Astrocyte (in vitro differentiated cells and primary cell): ENCODE measurements around the gene HDAC6. TPM values are rescaled to one million over a fixed set of nuclear protein-coding genes. Genes with fewer than 3 reads are reported as not detected.
"Not testable (repeated sequence)": the region's sequence is repeated elsewhere in the genome, so short reads cannot be mapped to it uniquely, and the experiment has no call there.

Experiments used
- DNase-seq: peaks from one replicate; pipeline ENCODE4 v3.0.0-alpha.2; 2010; ENCODE audit warnings: low read depth
- FAIRE-seq: peaks from 2 replicates; lab custom pipeline; 2011; peaks lifted over from hg19 to GRCh38; lab: Jason Lieb, UNC
- H2AFZ ChIP-seq: 2 replicates; pipeline ENCODE4 v1.6.0; 2012; ENCODE audit warnings: low read depth, low read length, inconsistent platforms
- H3K27ac ChIP-seq: 2 replicates; pipeline ENCODE4 v1.5.1; 2011; ENCODE audit warnings: low read depth, low read length, inconsistent platforms
- H3K27me3 ChIP-seq: 2 replicates; pipeline ENCODE4 v1.6.0; 2011; ENCODE audit warnings: low read length, inconsistent platforms; ENCODE audit not compliant: insufficient read depth
- H3K36me3 ChIP-seq: 2 replicates; pipeline ENCODE4 v1.5.1; 2011; ENCODE audit warnings: low read length, inconsistent platforms; ENCODE audit not compliant: insufficient read depth
- H3K4me1 ChIP-seq: 2 replicates; pipeline ENCODE4 v1.5.1; 2011; ENCODE audit warnings: low read length, inconsistent platforms; ENCODE audit not compliant: insufficient read depth
- H3K4me2 ChIP-seq: 2 replicates; pipeline ENCODE4 v1.6.0; 2012; ENCODE audit warnings: low read length, inconsistent platforms
- H3K4me3 ChIP-seq: 2 replicates; pipeline ENCODE4 v1.5.1; 2011; ENCODE audit warnings: low read depth, mild to moderate bottlenecking, low read length, inconsistent platforms; ENCODE audit not compliant: insufficient read depth
- H3K79me2 ChIP-seq: 2 replicates; pipeline ENCODE4 v1.6.0; 2012; ENCODE audit warnings: mild to moderate bottlenecking, low read length, inconsistent platforms; ENCODE audit not compliant: insufficient read depth
- H3K9ac ChIP-seq: 2 replicates; pipeline ENCODE4 v1.6.0; 2012; ENCODE audit warnings: mild to moderate bottlenecking, low read length, inconsistent platforms
- H3K9me3 ChIP-seq: 2 replicates; pipeline ENCODE4 v1.5.1; 2012; ENCODE audit warnings: low read depth, mild to moderate bottlenecking, low read length, inconsistent platforms; ENCODE audit not compliant: insufficient read depth
- H4K20me1 ChIP-seq: 2 replicates; pipeline ENCODE4 v1.6.0; 2012; ENCODE audit warnings: low read length, inconsistent platforms; ENCODE audit not compliant: insufficient read depth
- H3K27ac Mint-ChIP-seq: one replicate; pipeline ENCODE4 v1.8.0; 2021; ENCODE audit warnings: mild to moderate bottlenecking, mixed read lengths; ENCODE audit not compliant: unreplicated experiment
- H3K27me3 Mint-ChIP-seq: one replicate; pipeline ENCODE4 v1.8.0; 2021; ENCODE audit warnings: low read depth, mixed read lengths; ENCODE audit not compliant: unreplicated experiment
- H3K36me3 Mint-ChIP-seq: one replicate; pipeline ENCODE4 v1.8.0; 2021; ENCODE audit warnings: low read depth, mixed read lengths; ENCODE audit not compliant: unreplicated experiment
- H3K4me1 Mint-ChIP-seq: one replicate; pipeline ENCODE4 v1.8.0; 2021; ENCODE audit warnings: low read depth, mixed read lengths; ENCODE audit not compliant: unreplicated experiment
- H3K4me3 Mint-ChIP-seq: one replicate; pipeline ENCODE4 v1.8.0; 2021; ENCODE audit warnings: mild to moderate bottlenecking, moderate library complexity, mixed read lengths; ENCODE audit not compliant: unreplicated experiment
- H3K9me3 Mint-ChIP-seq: one replicate; pipeline ENCODE4 v1.8.0; 2021; ENCODE audit warnings: mild to moderate bottlenecking, mixed read lengths; ENCODE audit not compliant: unreplicated experiment
- CTCF ChIP-seq: IDR thresholded peaks from 2 replicates; pipeline ENCODE4 v1.5.1; 2011; ENCODE audit warnings: low read depth, mild to moderate bottlenecking, inconsistent platforms, low read length, moderate library complexity; ENCODE audit not compliant: insufficient read depth
- EZH2 ChIP-seq: IDR thresholded peaks from 2 replicates; pipeline ENCODE4 v1.6.1; 2012; ENCODE audit warnings: mild to moderate bottlenecking, low read length, inconsistent platforms; ENCODE audit not compliant: insufficient read depth
- total RNA-seq: library from RNA; stranded (reverse); gene quantifications from 2 replicates; pipeline ENCODE4 v1.2.1, GENCODE V29; 2021

HDAC6 gene
- total RNA-seq, 1 donor from 2014 or later: 59.2 TPM

- FAIRE-seq: no peak
- H3K36me3 Mint-ChIP-seq: no peaks in the 10 kb centered on the region
Observed at GRCh38 chrX:48818866-48819265, 17.0 kb downstream of the HDAC6 start.

GRCh38 chrX:48819394-48819793 is 17.5 kb downstream of the HDAC6 start:
- not testable (repeated sequence) for H3K27me3 ChIP-seq, H3K79me2 ChIP-seq, H3K4me2 ChIP-seq, H3K36me3 ChIP-seq, H3K4me1 Mint-ChIP-seq, H3K9me3 ChIP-seq, H4K20me1 ChIP-seq, H3K9me3 Mint-ChIP-seq, H3K4me3 ChIP-seq, H3K27me3 Mint-ChIP-seq, H3K9ac ChIP-seq, H2AFZ ChIP-seq, H3K27ac Mint-ChIP-seq, H3K4me3 Mint-ChIP-seq, FAIRE-seq, DNase-seq, H3K4me1 ChIP-seq, H3K36me3 Mint-ChIP-seq, H3K27ac ChIP-seq

More at GRCh38 chrX:48818866-48819265, 17.0 kb downstream of the HDAC6 start:
- H3K27me3 ChIP-seq: no peaks in the 10 kb centered on the region
- H3K79me2 ChIP-seq: no peaks in the 10 kb centered on the region
- no peak overlapping the region for H3K27ac Mint-ChIP-seq
- no peak overlapping the region for H3K4me3 ChIP-seq
- H3K9me3 ChIP-seq: no peaks in the 10 kb centered on the region
- no peak overlapping the region for H2AFZ ChIP-seq
- H3K4me3 Mint-ChIP-seq: no peak overlapping the region
- H3K4me2 ChIP-seq: no peak overlapping the region
- no peaks in the 10 kb centered on the region for H3K36me3 ChIP-seq
- DNase-seq: no peak
- H3K27ac ChIP-seq: no peak overlapping the region
- H3K4me1 Mint-ChIP-seq: no peaks in the 10 kb centered on the region
- H3K9me3 Mint-ChIP-seq: no peaks in the 10 kb centered on the region
- H3K9ac ChIP-seq: no peak overlapping the region
- no peaks in the 10 kb centered on the region for H3K27me3 Mint-ChIP-seq
- H3K4me1 ChIP-seq: no peaks in the 10 kb centered on the region
- H4K20me1 ChIP-seq: no peaks in the 10 kb centered on the region
- TF ChIP-seq EZH2 (no peak), CTCF (no peak)

GRCh38 chrX:48823053-48823452 is 21.2 kb downstream of the HDAC6 start:
- no peaks in the 10 kb centered on the region for H3K9me3 ChIP-seq
- no peak overlapping the region for H3K27ac ChIP-seq
- Mint-ChIP-seq H3K27me3 (no peaks in the 10 kb centered on the region), H3K4me3 (no peak overlapping the region), H3K9me3 (no peaks in the 10 kb centered on the region), H3K4me1 (no peaks in the 10 kb centered on the region), H3K36me3 (peaks cover 4% of the 10 kb centered on the region), H3K27ac (no peak overlapping the region)
- no peak overlapping the region for H3K4me2 ChIP-seq
- H3K4me3 ChIP-seq: no peak overlapping the region
- H3K27me3 ChIP-seq: no peaks in the 10 kb centered on the region
- no peaks in the 10 kb centered on the region for H3K4me1 ChIP-seq
- no peak for FAIRE-seq
- H2AFZ ChIP-seq: no peak overlapping the region
- no peaks in the 10 kb centered on the region for H4K20me1 ChIP-seq
- no peaks in the 10 kb centered on the region for H3K36me3 ChIP-seq
- no peak overlapping the region for H3K9ac ChIP-seq
- DNase-seq: no peak
- no peaks in the 10 kb centered on the region for H3K79me2 ChIP-seq
- no peak for TF ChIP-seq CTCF
- TF ChIP-seq EZH2: no peak
